ENCODE results near the gene ZMYND11.

ZMYND11 gene

DNA sequence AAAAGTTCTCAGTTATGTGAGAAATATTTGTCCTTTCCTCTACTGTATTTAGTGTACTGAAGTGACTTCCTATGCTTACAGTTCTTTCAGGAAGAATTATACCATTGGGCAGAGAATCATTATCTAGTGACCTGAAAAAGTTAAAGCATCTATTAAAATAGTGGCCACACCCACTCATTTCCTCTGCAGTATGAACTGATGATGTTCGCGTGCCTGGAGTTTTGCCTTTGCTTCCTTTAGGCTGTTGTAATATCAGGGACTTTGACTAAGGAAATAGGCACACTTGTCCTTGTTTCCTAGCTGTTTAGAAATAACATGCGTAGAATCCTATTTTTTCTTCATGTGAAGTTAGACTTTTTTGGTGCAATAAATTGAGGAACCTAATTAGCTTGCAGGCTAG is 100.7 kb downstream of the ZMYND11 start:
- TF ChIP-seq ELF4 (IDR thresholded peaks at IDR 0.05) (no peak), HDGF (IDR thresholded peaks at IDR 0.05; ENCODE audit: borderline replicate concordance) (no peak), L3MBTL2 (conservative IDR thresholded peaks at IDR 0.05) (no peak), FOXK2 (IDR thresholded peaks at IDR 0.05) (no peak), NFRKB (IDR thresholded peaks at IDR 0.05) (no peak), SUZ12 (IDR thresholded peaks at IDR 0.05) (no peak), TARDBP (IDR thresholded peaks at IDR 0.05) (no peak), CTBP1 (IDR thresholded peaks at IDR 0.05; ENCODE audit: borderline replicate concordance) (no peak), ZNF384 (IDR thresholded peaks at IDR 0.05) (no peak), ARNT (IDR thresholded peaks at IDR 0.05) (no peak), SP1 (IDR thresholded peaks at IDR 0.05) (no peak), FOXA1 (IDR thresholded peaks at IDR 0.05) (no peak), BHLHE40 (IDR thresholded peaks at IDR 0.05; ENCODE audit: borderline replicate concordance) (no peak), LEF1 (IDR thresholded peaks at IDR 0.05; ENCODE audit: borderline replicate concordance) (no peak), FOXM1 (IDR thresholded peaks at IDR 0.05; ENCODE audit: borderline replicate concordance) (no peak)
- TF ChIP-seq, protein P1, sequence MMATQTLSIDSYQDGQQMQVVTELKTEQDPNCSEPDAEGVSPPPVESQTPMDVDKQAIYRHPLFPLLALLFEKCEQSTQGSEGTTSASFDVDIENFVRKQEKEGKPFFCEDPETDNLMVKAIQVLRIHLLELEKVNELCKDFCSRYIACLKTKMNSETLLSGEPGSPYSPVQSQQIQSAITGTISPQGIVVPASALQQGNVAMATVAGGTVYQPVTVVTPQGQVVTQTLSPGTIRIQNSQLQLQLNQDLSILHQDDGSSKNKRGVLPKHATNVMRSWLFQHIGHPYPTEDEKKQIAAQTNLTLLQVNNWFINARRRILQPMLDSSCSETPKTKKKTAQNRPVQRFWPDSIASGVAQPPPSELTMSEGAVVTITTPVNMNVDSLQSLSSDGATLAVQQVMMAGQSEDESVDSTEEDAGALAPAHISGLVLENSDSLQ (IDR thresholded peaks at IDR 0.05): no peak
- DNase-seq (ENCODE audit: extremely low spot score): no peak
- ChIA-PET CTCF (no interaction called here), POLR2A (no interaction called here)

DNA sequence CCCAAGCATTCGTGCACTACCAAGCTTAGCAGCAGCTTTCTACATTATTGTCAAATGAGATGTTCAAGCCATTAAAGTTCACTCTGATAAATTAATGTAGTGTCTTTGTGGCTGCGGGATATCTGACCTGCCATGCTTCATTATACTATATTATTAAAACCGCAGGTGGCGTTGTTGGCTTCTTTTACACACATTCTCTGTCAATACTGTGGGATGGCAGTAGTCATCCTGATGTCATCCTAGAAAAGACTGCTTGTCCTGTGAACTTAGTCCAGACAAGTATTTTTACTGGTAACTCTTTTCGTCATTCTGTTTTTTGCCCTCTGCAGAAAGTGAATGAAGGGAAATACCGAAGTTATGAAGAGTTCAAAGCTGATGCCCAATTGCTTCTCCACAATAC is 103.9 kb downstream of the ZMYND11 start:
- CTCF ChIA-PET: no interaction called here
- POLR2A ChIA-PET: no interaction called here
- DNase-seq (ENCODE audit: extremely low spot score): no peak
- TF ChIP-seq HDGF (IDR thresholded peaks at IDR 0.05; ENCODE audit: borderline replicate concordance) (no peak), ELF4 (IDR thresholded peaks at IDR 0.05) (no peak), TARDBP (IDR thresholded peaks at IDR 0.05) (no peak), FOXM1 (IDR thresholded peaks at IDR 0.05; ENCODE audit: borderline replicate concordance) (no peak), ARNT (IDR thresholded peaks at IDR 0.05) (no peak), SP1 (IDR thresholded peaks at IDR 0.05) (no peak), FOXK2 (IDR thresholded peaks at IDR 0.05) (no peak), CTBP1 (IDR thresholded peaks at IDR 0.05; ENCODE audit: borderline replicate concordance) (no peak)

DNA sequence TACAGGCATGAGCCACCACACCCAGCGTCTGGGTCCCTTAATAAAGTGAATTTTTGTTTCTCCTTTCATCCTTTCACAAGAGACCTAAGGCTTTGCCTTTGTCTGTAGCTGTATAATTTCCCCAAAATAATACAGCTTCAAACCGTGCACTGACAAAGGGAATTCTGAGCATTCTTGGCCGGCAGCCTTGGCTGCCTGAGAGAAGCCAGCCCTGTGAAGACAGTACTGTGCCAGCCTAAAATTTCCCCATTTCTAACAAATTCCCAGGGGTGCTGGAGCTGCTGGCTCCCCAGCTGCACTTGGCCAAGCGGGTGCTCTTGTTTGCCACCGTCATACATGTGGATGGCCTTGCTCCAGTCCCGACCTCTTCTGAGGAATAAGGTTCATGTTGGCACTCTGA is 106.2 kb downstream of the ZMYND11 start:
- CTCF ChIA-PET: no interaction called here
- no peak for DNase-seq (ENCODE audit: extremely low spot score)
- no peak for TF ChIP-seq TARDBP (IDR thresholded peaks at IDR 0.05)
- no peak for TF ChIP-seq L3MBTL2 (conservative IDR thresholded peaks at IDR 0.05)
- no peak for TF ChIP-seq ELF4 (IDR thresholded peaks at IDR 0.05)
- TF ChIP-seq FOXK2 (IDR thresholded peaks at IDR 0.05): no peak
- POLR2A ChIA-PET: no interaction called here

DNA sequence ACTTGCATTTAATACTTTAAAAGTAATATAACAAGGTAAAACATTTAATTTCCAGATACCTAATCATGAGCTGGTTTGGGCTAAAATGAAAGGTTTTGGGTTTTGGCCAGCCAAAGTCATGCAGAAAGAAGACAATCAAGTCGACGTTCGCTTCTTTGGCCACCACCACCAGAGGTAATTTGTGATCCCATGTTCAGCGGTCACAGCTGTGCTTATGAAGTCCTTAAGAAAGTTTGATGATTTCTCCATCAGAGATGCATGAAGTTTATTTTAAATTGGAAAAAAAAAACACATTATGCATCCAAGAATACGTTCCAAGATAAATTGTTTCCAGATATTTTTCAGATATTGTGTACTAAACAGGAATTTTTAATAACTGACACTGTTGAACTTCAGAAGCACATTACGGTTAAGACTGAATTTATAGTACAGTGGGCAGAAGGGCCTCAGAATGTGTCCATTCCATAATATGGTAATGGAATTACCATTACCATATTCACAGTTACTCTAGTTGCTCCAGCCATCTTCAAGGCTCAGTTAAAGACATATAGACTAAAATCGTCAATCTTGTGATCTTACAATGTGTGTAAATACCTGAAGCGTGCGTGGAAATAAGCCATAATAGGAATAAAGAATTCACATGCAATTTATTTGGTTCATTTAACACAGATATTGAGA is 106.8 kb downstream of the ZMYND11 start:
- TF ChIP-seq NFRKB (IDR thresholded peaks at IDR 0.05): no peak
- no peak for TF ChIP-seq TARDBP (IDR thresholded peaks at IDR 0.05)
- TF ChIP-seq FOXA1 (IDR thresholded peaks at IDR 0.05): no peak
- no peak for TF ChIP-seq BHLHE40 (IDR thresholded peaks at IDR 0.05; ENCODE audit: borderline replicate concordance)
- no peak for TF ChIP-seq FOXK2 (IDR thresholded peaks at IDR 0.05)
- TF ChIP-seq LEF1 (IDR thresholded peaks at IDR 0.05; ENCODE audit: borderline replicate concordance): no peak
- TF ChIP-seq FOXM1 (IDR thresholded peaks at IDR 0.05; ENCODE audit: borderline replicate concordance): no peak
- DNase-seq (ENCODE audit: extremely low spot score): no peak
- ChIA-PET POLR2A (no interaction called here), CTCF (no interaction called here)

DNA sequence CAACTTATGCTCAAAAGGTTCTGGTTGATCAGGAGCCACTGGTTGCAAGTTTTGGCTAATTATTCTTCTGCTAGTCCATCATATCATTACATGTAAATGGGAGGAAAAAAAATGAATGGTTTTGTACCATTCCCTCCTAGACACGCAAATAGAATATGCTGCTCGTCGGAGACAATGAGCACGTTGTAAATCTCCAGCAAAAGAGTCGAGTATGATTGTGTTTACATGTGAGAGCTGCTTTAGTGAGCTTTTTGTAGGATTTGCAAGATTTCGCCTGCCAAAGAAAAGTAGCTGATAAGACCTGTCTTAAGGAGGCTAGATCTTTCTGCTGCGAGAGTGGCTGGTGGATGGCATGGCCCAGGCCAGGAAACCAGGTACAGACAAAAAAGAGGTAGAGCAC is 109.0 kb downstream of the ZMYND11 start:
- TF ChIP-seq FOXK2 (IDR thresholded peaks at IDR 0.05): no peak
- no peak for TF ChIP-seq CTBP1 (IDR thresholded peaks at IDR 0.05; ENCODE audit: borderline replicate concordance)
- no peak for TF ChIP-seq ARNT (IDR thresholded peaks at IDR 0.05)
- TF ChIP-seq BHLHE40 (IDR thresholded peaks at IDR 0.05; ENCODE audit: borderline replicate concordance): no peak
- TF ChIP-seq TARDBP (IDR thresholded peaks at IDR 0.05): no peak
- no peak for TF ChIP-seq NFRKB (IDR thresholded peaks at IDR 0.05)
- TF ChIP-seq L3MBTL2 (conservative IDR thresholded peaks at IDR 0.05): no peak
- no peak for TF ChIP-seq ELF4 (IDR thresholded peaks at IDR 0.05)
- TF ChIP-seq, protein P1 (IDR thresholded peaks at IDR 0.05): no peak
- TF ChIP-seq SUZ12 (IDR thresholded peaks at IDR 0.05): no peak
- TF ChIP-seq FOXA1 (IDR thresholded peaks at IDR 0.05): no peak
- no peak for TF ChIP-seq ZNF384 (IDR thresholded peaks at IDR 0.05)
- TF ChIP-seq LEF1 (IDR thresholded peaks at IDR 0.05; ENCODE audit: borderline replicate concordance): no peak
- no peak for TF ChIP-seq FOXM1 (IDR thresholded peaks at IDR 0.05; ENCODE audit: borderline replicate concordance)
- TF ChIP-seq SP1 (IDR thresholded peaks at IDR 0.05): no peak
- no peak for TF ChIP-seq HDGF (IDR thresholded peaks at IDR 0.05; ENCODE audit: borderline replicate concordance)
- POLR2A ChIA-PET: no interaction called here
- CTCF ChIA-PET: no interaction called here
- no peak for DNase-seq (ENCODE audit: extremely low spot score)

DNA sequence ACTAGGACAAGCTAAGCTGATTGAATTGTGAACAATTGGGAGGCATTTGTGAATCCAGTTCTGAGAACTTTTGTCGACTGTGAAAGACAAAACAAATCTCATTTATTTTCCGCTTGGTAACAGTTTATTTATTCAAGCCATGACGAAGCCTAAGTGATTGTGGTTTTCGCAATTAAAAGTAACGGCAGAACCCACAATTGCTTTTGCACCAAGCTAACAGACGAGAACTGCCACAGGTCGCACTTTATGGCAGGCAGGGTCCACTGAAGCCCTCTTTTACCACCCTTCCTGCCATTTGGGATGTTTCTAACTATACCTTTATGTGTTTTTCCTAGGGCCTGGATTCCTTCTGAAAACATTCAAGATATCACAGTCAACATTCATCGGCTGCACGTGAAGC is 111.2 kb downstream of the ZMYND11 start:
- TF ChIP-seq, protein P1 (IDR thresholded peaks at IDR 0.05): no peak
- no peak for TF ChIP-seq ELF4 (IDR thresholded peaks at IDR 0.05)
- TF ChIP-seq HDGF (IDR thresholded peaks at IDR 0.05; ENCODE audit: borderline replicate concordance): no peak
- no peak for TF ChIP-seq TARDBP (IDR thresholded peaks at IDR 0.05)
- TF ChIP-seq ZNF384 (IDR thresholded peaks at IDR 0.05): no peak
- no peak for TF ChIP-seq ARNT (IDR thresholded peaks at IDR 0.05)
- TF ChIP-seq SP1 (IDR thresholded peaks at IDR 0.05): no peak
- TF ChIP-seq FOXK2 (IDR thresholded peaks at IDR 0.05): no peak
- no peak for TF ChIP-seq LEF1 (IDR thresholded peaks at IDR 0.05; ENCODE audit: borderline replicate concordance)
- no peak for TF ChIP-seq NFRKB (IDR thresholded peaks at IDR 0.05)
- TF ChIP-seq BHLHE40 (IDR thresholded peaks at IDR 0.05; ENCODE audit: borderline replicate concordance): no peak
- TF ChIP-seq CTBP1 (IDR thresholded peaks at IDR 0.05; ENCODE audit: borderline replicate concordance): no peak
- TF ChIP-seq FOXM1 (IDR thresholded peaks at IDR 0.05; ENCODE audit: borderline replicate concordance): no peak
- no peak for TF ChIP-seq FOXA1 (IDR thresholded peaks at IDR 0.05)
- no peak for DNase-seq (ENCODE audit: extremely low spot score)
- ChIA-PET CTCF (no interaction called here), POLR2A (no interaction called here)

Data from HEK293T (cell line).